Prostate gland (tissue), 2 donors: Measurements from ENCODE around the gene CTNND2.

Experiments used
- CTCF ChIP-seq, 4 experiments: fragments of 200-600 bp in 2 of 4; fragments of 450-650 bp in 2 of 4; sonication (generic) in 2 of 4; IDR thresholded peaks; 1 replicate in 3 of 4; 2 replicates in 1 of 4; pipeline ENCODE4 v1.5.1; 2016 to 2019; ENCODE audit warnings: antibody characterized with exemption in 4 of 4, mild to moderate bottlenecking in 2 of 4, moderate library complexity in 2 of 4
- POLR2A ChIP-seq: fragments of 450-650 bp; IDR thresholded peaks from one replicate; pipeline ENCODE4 v1.6.1; 2016; ENCODE audit warnings: antibody characterized with exemption, mild to moderate bottlenecking

- TF ChIP-seq CTCF (IDR thresholded peaks at IDR 0.05) (no peak), POLR2A (no peak)
Measured at GRCh38 chr5:11427569-11427968, 476.7 kb downstream of the CTNND2 start.
